Mesodermal cell (in vitro differentiated cells): ENCODE results near the gene C22orf31.
A peak's percentile ranks its signal among the peaks of the same experiment; 100 is the strongest.

Source experiments
- H3K27ac ChIP-seq: 2 replicates; pipeline ENCODE4 v1.7.0; 2013; ENCODE audit warnings: mild to moderate bottlenecking, low read depth, low read length, moderate library complexity; ENCODE audit not compliant: severe bottlenecking
- H3K36me3 ChIP-seq: 2 replicates; pipeline ENCODE4 v1.7.1; 2013; ENCODE audit warnings: mild to moderate bottlenecking, low read length, moderate library complexity; ENCODE audit not compliant: control insufficient read depth, insufficient read depth
- H3K4me1 ChIP-seq: one replicate; pipeline ENCODE4 v1.7.1; 2013; ENCODE audit warnings: mild to moderate bottlenecking, low read length; ENCODE audit not compliant: insufficient read depth, control insufficient read depth, poor library complexity, severe bottlenecking
- H3K4me3 ChIP-seq: 2 replicates; pipeline ENCODE4 v1.7.0; 2013; ENCODE audit warnings: low read length, control low read depth, mild to moderate bottlenecking; ENCODE audit not compliant: insufficient read depth, poor library complexity, severe bottlenecking; ENCODE audit errors: extremely low read depth
- H3K9me3 ChIP-seq: 2 replicates; pipeline ENCODE4 v1.7.1; 2013; ENCODE audit warnings: mild to moderate bottlenecking, low read length, moderate library complexity; ENCODE audit not compliant: control insufficient read depth
- WGBS, 2 experiments: methylation state at CpG; one replicate each; pipeline ENCODE4 v1.1.5; 2013; ENCODE audit warnings: missing lambda C conversion rate in 2 of 2; ENCODE audit not compliant: insufficient coverage in 2 of 2; 5-methylcytosine and 5-hydroxymethylcytosine counted together

C22orf31 gene

GRCh38 chr22:29023172-29023796, 38.3 kb downstream of the C22orf31 start:
- Histone ChIP-seq H3K27ac (no peak overlapping the region), H3K4me1 (peaks cover 19% of the 10 kb centered on the region)
- 87 to 100% methylated on average over 2 to 3 of the region's 3 CpGs for WGBS, 2 experiments

GRCh38 chr22:29022101-29022817, 39.4 kb downstream of the C22orf31 start:
- Histone ChIP-seq H3K4me1 (peaks cover 16% of the 10 kb centered on the region), H3K4me3 (no peak overlapping the region), H3K36me3 (peaks cover 16% of the 10 kb centered on the region), H3K9me3 (peaks cover 5% of the 10 kb centered on the region), H3K27ac (no peak overlapping the region)
- 90 to 94% methylated on average over 2 to 3 of the region's 6 CpGs for WGBS, 2 experiments

More at GRCh38 chr22:29023172-29023796, 38.3 kb downstream of the C22orf31 start:
- Histone ChIP-seq H3K9me3 (peaks cover 3% of the 10 kb centered on the region), H3K4me3 (no peak overlapping the region), H3K36me3 (peaks cover 16% of the 10 kb centered on the region)

GRCh38 chr22:29018293-29019189, 43.1 kb downstream of the C22orf31 start:
- H3K4me1 ChIP-seq, result peaks cover 14% of the 10 kb centered on the region
- peaks cover 5% of the 10 kb centered on the region for H3K9me3 ChIP-seq
- H3K27ac ChIP-seq, result no peak overlapping the region
- 94 to 96% methylated on average over 3 to 4 of the region's 4 CpGs for WGBS, 2 experiments
- peaks cover 5% of the 10 kb centered on the region for H3K36me3 ChIP-seq
- H3K4me3 ChIP-seq, result no peak overlapping the region

GRCh38 chr22:29016067-29016938, 45.3 kb downstream of the C22orf31 start:
- H3K4me1 ChIP-seq, result peaks cover 3% of the 10 kb centered on the region
- no peak overlapping the region for H3K27ac ChIP-seq
- peaks cover 15% of the 10 kb centered on the region for H3K36me3 ChIP-seq
- peaks cover 5% of the 10 kb centered on the region for H3K9me3 ChIP-seq
- H3K4me3 ChIP-seq, result no peak overlapping the region
- WGBS, 2 experiments, result 98 to 100% methylated on average over 2 to 3 of the region's 3 CpGs

GRCh38 chr22:29014773-29015172, 46.9 kb downstream of the C22orf31 start:
- peaks cover 23% of the 10 kb centered on the region for H3K36me3 ChIP-seq
- H3K4me3 ChIP-seq, result no peak overlapping the region
- H3K4me1 ChIP-seq, result peaks cover 3% of the 10 kb centered on the region
- peak overlapping the region; percentile 16 for H3K27ac ChIP-seq
- H3K9me3 ChIP-seq, result peaks cover 5% of the 10 kb centered on the region
- 91 to 100% methylated on average over 1 of the region's 4 CpGs for WGBS, 2 experiments

- peaks cover 5% of the 10 kb centered on the region for H3K9me3 ChIP-seq
- no peak overlapping the region for H3K4me3 ChIP-seq
- H3K36me3 ChIP-seq, result peaks cover 19% of the 10 kb centered on the region
- H3K27ac ChIP-seq, result peak overlapping the region; percentile 16
- 80 to 92% methylated on average over 2 to 3 of the region's 4 CpGs for whole genome bisulfite sequencing, 2 experiments
- peaks cover 3% of the 10 kb centered on the region for H3K4me1 ChIP-seq
Measured at GRCh38 chr22:29014293-29014692, 47.3 kb downstream of the C22orf31 start.

- H3K4me3 ChIP-seq, result no peak overlapping the region
- 100% methylated on average over 1 to 2 of the region's 4 CpGs for WGBS, 2 experiments
- H3K27ac ChIP-seq, result no peak overlapping the region
- no peaks in the 10 kb centered on the region for H3K9me3 ChIP-seq
- H3K36me3 ChIP-seq, result peaks cover 19% of the 10 kb centered on the region
- peaks cover 11% of the 10 kb centered on the region for H3K4me1 ChIP-seq
Measured at GRCh38 chr22:29012952-29013351, 48.7 kb downstream of the C22orf31 start.

GRCh38 chr22:29012101-29012433, 49.6 kb downstream of the C22orf31 start:
- Histone ChIP-seq H3K4me3 (no peak overlapping the region), H3K27ac (no peak overlapping the region), H3K9me3 (no peaks in the 10 kb centered on the region), H3K4me1 (peaks cover 14% of the 10 kb centered on the region), H3K36me3 (peaks cover 19% of the 10 kb centered on the region)
- WGBS, 2 experiments, result 95 to 96% methylated on average over 3 to 4 of the region's 4 CpGs

GRCh38 chr22:29011240-29012100, 50.2 kb downstream of the C22orf31 start:
- Histone ChIP-seq H3K36me3 (peaks cover 19% of the 10 kb centered on the region), H3K4me1 (peaks cover 14% of the 10 kb centered on the region), H3K4me3 (no peak overlapping the region), H3K9me3 (no peaks in the 10 kb centered on the region), H3K27ac (no peak overlapping the region)
- 62 to 73% methylated on average over 10 to 11 of the region's 14 CpGs for WGBS, 2 experiments
